RWPE1 (cell line): ENCODE data around the gene SLC2A3.
"Not testable (repeated sequence)": the region's sequence is repeated elsewhere in the genome, so short reads cannot be mapped to it uniquely, and the experiment has no call there.

Source experiments
- CTCF ChIA-PET: fragments of 350-600 bp; sonication (Branson Sonifier 250); formaldehyde crosslinking; extraction: SDS; loops from one replicate; lab custom pipeline; 2021; lab: Yijun Ruan, JAX
- POLR2A ChIA-PET: fragments of 400-600 bp; formaldehyde crosslinking; extraction: SDS; loops from one replicate; lab custom pipeline; 2020; ENCODE audit warnings: antibody characterized with exemption; ENCODE audit not compliant: low non-redundant PET; lab: Yijun Ruan, JAX
- DNase-seq: peaks from one replicate; pipeline ENCODE4 v3.0.0; 2012; ENCODE audit warnings: low spot score
- H3K27ac ChIP-seq: fragments of 450-650 bp; 2 replicates; pipeline ENCODE4 v1.5.1; 2017
- CTCF ChIP-seq: fragments of 450-650 bp; conservative IDR thresholded peaks from 2 replicates; pipeline ENCODE4 v1.5.1; 2017; ENCODE audit warnings: low read depth, mild to moderate bottlenecking

The SLC2A3 gene

GRCh38 chr12:7972734-7973456 is 36.9 kb upstream of the SLC2A3 start:
- no peak overlapping the region for H3K27ac ChIP-seq
- CTCF ChIA-PET, result no interaction called here
- no peak for TF ChIP-seq CTCF
- no peak for DNase-seq
- POLR2A ChIA-PET, result no interaction called here

DNA sequence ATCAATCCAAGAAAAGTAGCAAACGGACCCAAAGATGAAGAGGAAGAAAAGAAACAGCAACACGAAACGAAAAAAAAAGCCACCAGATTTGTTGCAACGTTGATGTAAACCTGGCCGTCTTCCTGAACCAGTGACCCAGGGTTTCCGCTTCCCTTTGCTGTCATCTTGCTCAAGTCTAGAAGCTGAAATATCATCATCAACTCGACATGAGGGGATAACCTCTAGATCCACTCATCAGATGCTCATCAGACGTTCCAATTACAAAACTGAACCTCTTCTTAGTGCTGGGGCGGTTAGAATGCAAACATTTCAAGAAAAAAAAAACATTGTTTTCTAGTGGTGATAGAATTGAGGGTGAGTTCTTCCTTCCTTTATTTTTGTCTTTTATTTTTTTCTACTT is 36.3 kb upstream of the SLC2A3 start:
- POLR2A ChIA-PET, CTCF ChIA-PET, DNase-seq, H3K27ac ChIP-seq: not testable (repeated sequence)

GRCh38 chr12:7971765-7972164 is 35.8 kb upstream of the SLC2A3 start:
- H3K27ac ChIP-seq, CTCF ChIA-PET, POLR2A ChIA-PET, DNase-seq: not testable (repeated sequence)

DNA sequence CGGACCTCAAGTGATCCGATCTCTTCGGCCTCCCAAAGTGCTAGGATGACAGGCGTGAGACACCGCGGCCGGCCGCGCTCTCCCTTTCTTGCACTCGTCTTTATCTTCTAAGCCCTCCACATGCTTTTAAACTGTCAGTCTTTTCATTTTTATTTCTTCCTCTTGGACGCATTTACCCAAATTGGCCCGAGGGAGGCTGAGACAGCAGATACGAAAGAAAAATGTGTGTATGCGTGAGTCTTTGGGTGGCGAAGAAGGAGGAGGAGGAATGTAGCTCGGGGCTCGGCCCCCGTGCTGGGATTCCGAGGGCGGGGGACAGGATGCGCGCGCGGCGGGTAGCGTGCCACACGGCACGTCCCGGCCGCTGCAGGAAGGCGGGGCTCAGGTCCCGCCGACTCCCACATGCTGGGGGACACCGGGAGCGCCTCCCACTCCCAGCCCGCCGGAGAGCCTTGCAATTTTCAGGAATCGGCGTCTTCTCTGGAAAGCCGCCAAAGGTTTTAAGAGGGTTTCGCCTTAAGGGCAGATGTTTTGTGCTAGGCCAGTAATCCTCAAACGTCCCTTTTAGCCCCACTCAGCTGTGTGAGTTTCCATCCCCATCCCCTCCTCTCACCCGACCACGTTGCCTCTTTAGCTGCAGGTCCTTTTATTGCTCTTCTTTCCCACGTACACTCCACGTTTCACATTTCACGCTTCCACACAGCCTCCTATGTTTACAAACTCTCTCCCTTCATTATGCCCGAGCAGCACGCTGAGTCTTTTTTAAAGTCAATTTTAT is 34.7 kb upstream of the SLC2A3 start:
- peak overlapping the region; percentile 68 for H3K27ac ChIP-seq
- ChIA-PET CTCF (interaction anchor here (1.1 kb wide), 1 partner anchor 23 kb away, joined by 4 read pairs; no protein-coding TSS in a partner anchor), POLR2A (no interaction called here)
- TF ChIP-seq CTCF, result no peak
- peak; percentile 74 for DNase-seq

- ChIA-PET POLR2A (no interaction called here), CTCF (no interaction called here)
Measured at GRCh38 chr12:7966563-7966962, 30.6 kb upstream of the SLC2A3 start.

GRCh38 chr12:7964669-7965068 is 28.7 kb upstream of the SLC2A3 start:
- CTCF ChIA-PET, result interaction anchor here (0.6 kb wide), 2 partner anchors 60 to 74 kb away, joined by 3 to 5 read pairs; no protein-coding TSS in a partner anchor
- H3K27ac ChIP-seq, POLR2A ChIA-PET: not testable (repeated sequence)

More at GRCh38 chr12:7966563-7966962, 30.6 kb upstream of the SLC2A3 start:
- DNase-seq, result no peak
- TF ChIP-seq CTCF, result no peak
- H3K27ac ChIP-seq, result no peak overlapping the region

DNA sequence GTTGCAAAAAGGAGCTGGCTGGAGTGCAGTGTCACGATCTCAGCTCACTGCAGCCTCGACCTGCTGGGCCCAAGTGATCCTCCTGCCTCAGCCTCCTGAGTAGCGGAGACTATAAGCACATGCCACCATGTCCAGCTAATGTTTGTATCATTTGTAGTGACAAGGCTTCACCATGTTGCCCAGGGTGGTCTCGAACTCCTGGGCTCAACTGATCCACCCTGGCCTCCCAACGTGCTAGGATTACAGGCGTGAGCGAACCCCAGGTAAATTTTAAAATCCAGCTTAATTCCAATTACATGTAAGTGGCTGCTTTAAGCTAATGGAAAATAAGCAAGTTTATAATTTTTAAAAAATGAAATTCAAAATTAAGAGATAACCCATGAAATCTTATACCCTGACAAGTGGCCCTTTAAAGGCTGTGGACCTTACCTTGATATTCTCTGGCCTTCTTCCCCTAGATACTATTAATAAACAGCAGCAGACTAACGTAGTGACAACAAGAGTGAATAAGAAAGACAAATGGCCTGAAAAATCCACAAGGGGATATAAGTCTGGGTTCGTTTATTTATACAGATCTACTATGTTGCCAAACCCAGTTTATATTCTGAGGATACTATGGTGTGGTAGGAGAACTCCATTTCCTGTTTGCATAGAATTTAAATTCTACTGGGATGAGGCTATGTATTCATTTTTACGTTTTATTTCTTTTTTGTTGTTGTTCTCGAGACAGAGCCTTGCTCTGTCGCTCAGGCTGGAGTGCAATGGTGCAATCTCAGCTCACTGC is 25.6 kb upstream of the SLC2A3 start:
- ChIA-PET CTCF (interaction anchor here (0.5 to 0.6 kb wide), 2 partner anchors 89 to 106 kb away, joined by 3 read pairs; no protein-coding TSS in a partner anchor), POLR2A (no interaction called here)
- H3K27ac ChIP-seq, result no peak overlapping the region
- TF ChIP-seq CTCF, result no peak
- DNase-seq, result no peak

More at GRCh38 chr12:7964669-7965068, 28.7 kb upstream of the SLC2A3 start:
- not testable (repeated sequence) for DNase-seq
